Stimulated activated naive B cell treated with anti-CD40 and anti-IgM and Interleukin-4, amounts not matched to agents 10 μg/mL and 1 μg/mL and 100 μg/mL, for 72 hours (primary cell): ENCODE data around the gene SMTN.

Experiments
- ATAC-seq, 2 donors: fragments of 150-1000 bp; cut with Tn5 transposase; replicated peaks; 2 replicates each; pipeline ENCODE4 v1.10.0; 2021; ENCODE audit warnings: moderate library complexity in 1 of 2
- DNase-seq: peaks from one replicate; pipeline ENCODE4 v3.0.0; 2021
- H3K27ac Mint-ChIP-seq: one replicate; pipeline ENCODE4 v1.8.0; 2022; ENCODE audit warnings: mild to moderate bottlenecking, mixed read lengths
- H3K27me3 Mint-ChIP-seq, 2 donors: one replicate each; pipeline ENCODE4 v1.8.0; 2022; ENCODE audit warnings: mixed read lengths in 2 of 2
- H3K36me3 Mint-ChIP-seq, 2 donors: one replicate each; pipeline ENCODE4 v1.8.0; 2022; ENCODE audit warnings: mixed read lengths in 2 of 2, mild to moderate bottlenecking in 1 of 2
- H3K4me1 Mint-ChIP-seq, 2 donors: one replicate each; pipeline ENCODE4 v1.8.0; 2022; ENCODE audit warnings: mixed read lengths in 2 of 2, mild to moderate bottlenecking in 1 of 2
- H3K4me3 Mint-ChIP-seq, 2 donors: one replicate each; pipeline ENCODE4 v1.8.0; 2022; ENCODE audit warnings: mild to moderate bottlenecking in 2 of 2, mixed read lengths in 2 of 2, moderate library complexity in 1 of 2
- H3K9me3 Mint-ChIP-seq, 2 donors: one replicate each; pipeline ENCODE4 v1.8.0; 2022; ENCODE audit warnings: mixed read lengths in 2 of 2, mild to moderate bottlenecking in 1 of 2

Gene SMTN

DNA sequence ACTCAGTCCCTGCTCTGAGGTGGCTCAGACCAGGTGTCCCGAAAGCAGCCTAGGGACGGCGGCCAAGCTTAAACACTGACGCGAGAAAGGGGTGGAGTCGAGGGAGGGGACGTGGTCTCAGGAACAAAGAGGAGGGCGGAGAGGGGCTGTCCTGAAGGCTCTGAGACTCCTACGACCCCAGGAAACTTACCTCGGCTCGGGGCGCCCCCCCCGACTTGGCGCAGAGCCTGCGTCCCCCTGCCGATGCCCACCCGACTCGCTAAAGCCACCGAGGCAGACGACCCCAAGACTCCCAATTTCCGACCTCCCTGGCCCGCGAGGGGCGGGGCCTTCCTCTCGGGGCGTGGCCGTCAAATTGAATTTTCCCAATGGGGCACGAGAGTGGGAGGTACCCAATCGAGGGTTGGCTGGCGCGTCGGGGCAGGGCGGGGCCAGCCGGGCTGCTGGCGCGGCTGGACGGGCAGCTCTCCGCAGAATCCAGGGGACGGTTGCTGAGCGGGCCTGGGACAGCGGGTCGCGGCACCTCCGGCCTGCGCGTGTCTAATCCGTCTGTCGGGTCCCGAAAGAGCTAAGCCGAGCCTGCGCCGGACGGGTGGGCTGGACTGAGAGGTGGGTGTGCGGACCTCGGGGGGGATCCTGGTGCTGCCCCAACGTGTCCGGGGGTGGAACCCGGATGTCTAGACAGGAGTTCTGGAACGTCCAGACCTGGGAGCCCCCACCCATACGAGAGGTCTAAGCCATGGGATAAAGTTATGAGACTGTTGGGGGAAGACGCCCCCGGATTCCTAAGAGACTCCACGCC, at the start of gene SMTN:
Gene SMTN (plus strand): TSS at position 471 of the 802 bp plus-strand sequence. CDS start 1,941 bp downstream, outside the sequence.
- Mint-ChIP-seq H3K27me3 (peaks cover 0 to 7% of the 10 kb centered on the region in 2 donors), H3K4me3 (peak within 1 kb of the TSS; percentile 91 to 94), H3K27ac (peak within 1 kb of the TSS; percentile 37), H3K4me1 (peaks cover 39 to 51% of the 10 kb centered on the region in 2 donors), H3K9me3 (no peaks in the 10 kb centered on the region), H3K36me3 (peaks cover 3 to 4% of the 10 kb centered on the region in 2 donors)
- peak; percentile 81 for DNase-seq
- ATAC-seq: peak; percentile 59 to 69

DNA sequence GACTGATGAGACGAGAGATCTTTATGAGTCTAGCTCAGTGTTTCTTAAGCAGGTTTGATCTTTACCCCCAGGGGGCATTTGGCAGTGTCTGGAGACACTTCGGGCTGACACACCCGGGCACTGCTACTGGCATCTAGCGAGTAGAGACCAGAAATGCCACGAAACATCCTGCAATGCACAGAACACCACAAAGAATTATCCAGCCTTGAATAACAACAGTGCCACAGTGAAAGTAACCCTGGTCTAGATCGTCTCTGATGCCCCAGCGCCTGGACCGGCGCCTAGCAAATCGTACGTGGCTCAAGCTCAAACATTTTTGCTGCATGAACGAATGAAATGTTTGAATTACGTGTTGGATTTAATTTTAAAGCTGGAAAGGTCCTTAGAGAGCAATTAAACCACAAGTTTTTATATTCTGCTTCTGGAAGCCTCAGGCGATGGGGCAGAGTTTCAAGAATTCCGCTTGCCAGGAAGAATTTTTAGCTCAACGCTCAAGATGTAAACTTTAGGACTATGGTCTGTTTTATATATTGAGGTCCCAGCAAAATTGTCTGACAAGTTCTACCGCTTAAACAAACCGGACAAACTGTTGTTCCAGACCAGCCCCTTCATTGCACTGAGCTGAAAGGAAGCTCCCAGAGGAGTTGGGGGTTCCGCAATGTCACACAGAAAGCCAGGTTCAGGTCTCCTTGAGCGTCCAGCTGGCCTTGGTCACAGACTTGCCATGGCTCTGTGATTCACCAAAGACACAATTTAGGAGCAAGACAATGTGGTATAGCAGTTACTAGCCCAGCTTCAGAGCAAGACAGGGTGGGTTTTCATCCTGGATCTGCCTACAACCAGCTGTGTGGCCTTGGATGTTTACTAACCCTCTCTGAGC, 44.2 kb upstream of the SMTN start:
- DNase-seq (no peak), ATAC-seq (no peak)
- H3K4me3 Mint-ChIP-seq: no peak overlapping the region
- no peak overlapping the region for H3K27ac Mint-ChIP-seq
- no peaks in the 10 kb centered on the region for H3K4me1 Mint-ChIP-seq
- H3K27me3 Mint-ChIP-seq: peaks cover 11 to 14% of the 10 kb centered on the region in 2 donors
- no peaks in the 10 kb centered on the region for H3K36me3 Mint-ChIP-seq
- H3K9me3 Mint-ChIP-seq: peaks cover 0 to 2% of the 10 kb centered on the region in 2 donors

DNA sequence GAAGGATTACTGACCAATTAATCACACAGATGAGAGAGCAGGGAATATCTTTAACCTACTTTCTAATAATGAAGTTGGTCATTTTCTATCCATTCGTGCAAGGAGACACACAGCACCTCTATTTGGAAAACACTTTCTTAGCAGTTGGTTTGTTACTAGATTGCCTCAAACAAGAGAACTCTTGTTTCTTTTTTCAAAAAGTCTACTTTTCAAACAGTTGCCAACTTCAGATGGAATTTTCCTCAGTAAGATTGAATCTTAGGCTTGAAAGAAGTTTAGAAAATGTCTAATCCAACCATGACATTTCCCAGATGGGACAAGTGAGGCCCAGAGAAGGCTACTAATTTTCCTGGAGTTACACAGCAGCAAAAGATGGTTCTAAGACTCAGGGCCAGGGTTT, 42.4 kb upstream of the SMTN start:
- Mint-ChIP-seq H3K36me3 (no peaks in the 10 kb centered on the region), H3K4me1 (no peaks in the 10 kb centered on the region), H3K9me3 (peaks cover 0 to 2% of the 10 kb centered on the region in 2 donors), H3K4me3 (no peak overlapping the region), H3K27me3 (peaks cover 8 to 14% of the 10 kb centered on the region in 2 donors), H3K27ac (no peak overlapping the region)
- ATAC-seq: no peak
- no peak for DNase-seq

DNA sequence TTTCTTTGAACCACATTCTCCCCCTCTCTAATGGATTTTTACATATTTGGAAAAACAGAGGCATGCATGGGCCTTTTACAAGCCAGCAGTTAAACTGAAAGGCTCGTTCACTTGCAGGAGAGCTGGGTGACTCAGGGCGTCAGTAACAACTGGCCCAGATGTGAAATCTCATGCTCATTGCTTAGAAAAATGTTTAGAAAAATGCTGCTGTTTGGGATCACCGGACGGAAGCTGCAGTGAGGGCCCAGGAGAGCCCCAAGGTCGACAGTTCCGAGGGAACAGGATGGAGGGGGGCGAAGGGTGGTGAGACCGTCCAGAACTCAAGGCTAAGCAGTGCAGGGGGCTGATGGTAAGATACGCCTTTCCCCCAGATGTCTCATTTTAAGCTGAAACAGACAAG, 41.7 kb upstream of the SMTN start:
- H3K27ac Mint-ChIP-seq: no peak overlapping the region
- peaks cover 8 to 14% of the 10 kb centered on the region in 2 donors for H3K27me3 Mint-ChIP-seq
- no peak overlapping the region for H3K4me3 Mint-ChIP-seq

DNA sequence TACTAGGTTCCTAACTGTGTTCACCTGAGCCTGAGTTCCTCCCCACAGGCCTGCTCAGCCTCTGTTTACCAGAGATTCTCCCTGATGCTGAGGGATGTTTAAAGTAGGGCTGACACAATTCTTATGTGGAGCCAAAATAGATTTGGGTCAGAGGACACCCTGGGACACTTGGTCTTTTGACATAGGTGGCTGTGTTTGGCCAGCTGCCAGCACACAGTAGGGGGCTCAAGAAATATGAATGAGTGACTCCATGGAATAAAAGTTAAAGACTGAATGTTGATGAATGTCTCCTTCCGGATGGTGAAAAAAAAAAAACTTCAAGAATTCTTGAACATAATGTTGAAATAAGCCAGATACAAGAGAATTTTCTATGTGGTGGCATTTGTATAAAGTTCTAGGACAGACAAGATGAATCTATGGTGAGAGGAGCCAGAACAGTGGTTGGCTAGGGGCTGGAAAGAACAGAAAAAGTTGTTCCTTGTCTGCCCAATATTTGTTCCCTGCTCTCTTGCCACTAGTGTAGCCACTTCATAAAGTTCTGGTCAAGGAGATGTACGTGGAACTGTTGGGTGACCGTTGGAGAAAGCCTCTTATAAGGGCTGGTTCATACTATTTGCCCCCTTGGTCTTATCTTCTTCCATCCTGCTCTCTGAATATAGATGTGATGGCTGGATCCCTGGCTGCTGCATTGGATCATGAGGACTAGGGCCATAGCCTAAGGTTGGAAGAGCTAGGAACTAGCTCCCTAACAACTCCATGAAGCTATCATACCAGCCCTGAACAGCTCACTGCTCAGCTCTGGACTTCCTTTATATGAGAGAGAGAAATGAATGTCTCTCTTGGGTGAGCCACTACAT, 40.3 kb upstream of the SMTN start:
- no peaks in the 10 kb centered on the region for H3K4me1 Mint-ChIP-seq
- DNase-seq: no peak
- H3K9me3 Mint-ChIP-seq: peaks cover 0 to 2% of the 10 kb centered on the region in 2 donors
- no peak overlapping the region for H3K4me3 Mint-ChIP-seq
- H3K27ac Mint-ChIP-seq: no peak overlapping the region
- peaks cover 8 to 14% of the 10 kb centered on the region in 2 donors for H3K27me3 Mint-ChIP-seq
- no peaks in the 10 kb centered on the region for H3K36me3 Mint-ChIP-seq
- ATAC-seq: no peak

More for the DNA sequence above, 41.7 kb upstream of the SMTN start:
- Mint-ChIP-seq H3K36me3 (no peaks in the 10 kb centered on the region), H3K4me1 (no peaks in the 10 kb centered on the region), H3K9me3 (peaks cover 0 to 2% of the 10 kb centered on the region in 2 donors)
- DNase-seq (no peak), ATAC-seq (no peak)

DNA sequence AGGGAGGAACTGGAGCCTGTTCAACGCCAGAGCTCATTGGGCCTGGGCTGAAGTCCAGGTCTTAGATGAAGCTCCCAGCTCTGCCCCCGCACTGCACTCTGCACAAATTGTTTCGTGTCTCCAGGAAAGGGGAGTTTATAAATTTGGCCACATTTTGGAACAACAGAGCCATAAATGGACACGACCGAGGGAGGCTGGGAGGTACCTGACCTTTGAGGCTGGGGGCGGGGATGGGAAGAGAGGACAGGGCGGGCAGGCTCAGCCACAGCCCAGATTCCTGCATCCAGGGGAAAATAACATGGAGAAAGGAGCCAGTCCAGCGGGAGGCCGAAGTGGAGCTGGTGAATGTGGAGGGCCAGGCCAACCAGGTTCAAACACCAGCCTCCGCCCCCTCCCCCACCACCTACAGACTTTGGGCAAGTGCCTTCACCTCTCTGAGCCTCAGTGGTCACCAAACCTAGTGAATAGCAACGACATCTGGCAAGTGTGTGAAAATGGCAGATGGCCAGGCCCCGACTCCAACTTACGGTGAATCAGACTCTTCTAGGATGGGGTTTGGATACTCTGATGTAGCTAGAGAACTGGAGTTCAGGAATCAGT, 36.8 kb upstream of the SMTN start:
- no peaks in the 10 kb centered on the region for H3K4me1 Mint-ChIP-seq
- H3K4me3 Mint-ChIP-seq: no peak overlapping the region
- peaks cover 11 to 14% of the 10 kb centered on the region in 2 donors for H3K27me3 Mint-ChIP-seq
- H3K36me3 Mint-ChIP-seq: no peaks in the 10 kb centered on the region
- H3K27ac Mint-ChIP-seq: no peak overlapping the region
- DNase-seq: no peak
- ATAC-seq: no peak
- H3K9me3 Mint-ChIP-seq: peaks cover 7 to 9% of the 10 kb centered on the region in 2 donors

DNA sequence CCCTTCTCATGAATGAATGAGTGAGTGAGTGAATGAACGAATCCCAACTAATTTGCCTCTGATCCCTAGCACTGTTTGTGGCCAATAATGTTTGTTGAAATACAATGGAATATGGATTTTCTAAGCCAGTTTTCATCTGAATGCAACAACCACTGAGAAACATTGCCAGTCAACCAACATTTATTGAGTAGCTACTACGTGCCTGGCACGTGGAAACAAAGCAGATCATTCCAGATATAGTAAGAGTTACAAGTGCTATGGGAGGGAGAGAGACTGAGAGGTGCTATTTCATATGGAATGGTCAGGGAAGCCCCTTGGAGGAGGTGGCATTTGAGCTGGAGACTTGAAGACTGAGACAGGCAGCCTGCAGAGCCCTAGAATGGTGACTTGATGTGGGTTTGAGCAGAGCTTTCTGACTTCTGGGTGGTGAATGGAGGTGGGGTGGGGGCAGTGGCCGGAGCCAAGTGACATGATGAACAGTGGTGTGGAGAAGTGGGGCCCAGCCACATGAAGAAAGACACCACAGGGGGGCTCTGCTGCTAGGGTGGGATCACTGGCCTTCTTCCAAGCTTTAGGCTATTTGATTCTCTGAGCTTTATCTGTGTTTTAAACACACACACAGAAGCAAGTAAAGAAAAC, 35.1 kb upstream of the SMTN start:
- Mint-ChIP-seq H3K4me3 (no peak overlapping the region), H3K4me1 (no peaks in the 10 kb centered on the region), H3K27ac (no peak overlapping the region), H3K9me3 (peaks cover 7 to 8% of the 10 kb centered on the region in 2 donors), H3K27me3 (peaks cover 6 to 8% of the 10 kb centered on the region in 2 donors), H3K36me3 (no peaks in the 10 kb centered on the region)
- ATAC-seq (no peak), DNase-seq (no peak)

DNA sequence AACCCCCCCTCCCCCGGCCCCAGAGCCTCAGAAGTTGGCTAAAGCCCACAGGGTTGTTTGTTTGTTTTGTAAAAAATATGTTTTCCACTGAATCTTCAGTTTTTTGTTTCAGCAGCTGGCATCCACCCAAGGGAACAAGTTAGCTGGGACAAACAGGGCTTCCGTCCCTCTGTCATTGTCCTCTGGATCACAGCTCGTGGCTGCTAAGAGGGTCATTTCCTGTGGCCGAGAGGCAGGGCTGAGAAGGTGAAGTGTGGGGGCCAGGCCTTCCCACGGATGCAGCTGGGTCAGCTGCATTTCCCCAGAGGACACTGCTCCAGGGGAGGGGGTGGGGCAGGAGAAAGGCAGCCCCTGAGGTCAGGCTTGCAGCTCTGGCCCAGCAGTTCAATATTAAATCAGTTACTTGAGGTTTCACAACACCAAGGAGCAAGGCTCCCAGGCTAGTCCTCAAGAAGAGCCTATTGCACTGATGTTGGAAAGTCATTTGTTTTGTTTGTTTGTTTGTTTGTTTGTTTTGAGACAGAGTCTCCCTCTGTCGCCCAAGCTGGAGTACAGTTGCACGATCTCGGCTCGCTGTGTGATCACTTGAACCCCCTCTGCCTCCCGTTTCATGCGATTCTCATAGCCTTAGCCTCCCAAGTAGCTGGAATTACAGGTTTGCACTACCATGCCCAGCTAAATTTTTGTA, 34.4 kb upstream of the SMTN start:
- Mint-ChIP-seq H3K36me3 (no peaks in the 10 kb centered on the region), H3K27ac (no peak overlapping the region), H3K9me3 (peaks cover 7% of the 10 kb centered on the region in 2 donors), H3K4me1 (no peaks in the 10 kb centered on the region), H3K4me3 (no peak overlapping the region), H3K27me3 (peaks cover 3 to 8% of the 10 kb centered on the region in 2 donors)
- no peak for ATAC-seq
- no peak for DNase-seq

DNA sequence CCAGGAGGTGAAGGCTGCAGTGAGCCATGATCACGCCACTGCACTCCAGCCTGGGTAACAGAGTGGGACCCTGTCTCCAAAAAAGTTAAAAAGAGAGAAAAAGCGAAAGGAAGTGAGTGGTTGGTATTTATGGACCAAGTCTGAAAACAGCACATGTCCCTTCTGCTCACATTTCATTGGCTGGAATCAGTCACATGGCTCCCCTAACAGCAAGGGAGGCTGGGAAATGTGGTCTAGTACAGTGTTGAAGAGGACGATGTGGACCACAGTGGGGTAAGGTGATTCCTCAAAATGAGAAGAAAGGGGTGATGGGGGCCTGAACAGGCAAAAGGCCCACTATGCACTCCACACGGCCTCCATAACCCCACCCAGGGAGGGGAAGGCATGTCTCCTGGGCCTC, 32.5 kb upstream of the SMTN start:
- Mint-ChIP-seq H3K4me1 (no peaks in the 10 kb centered on the region), H3K27me3 (peaks cover 3 to 8% of the 10 kb centered on the region in 2 donors), H3K4me3 (no peak overlapping the region)

DNA sequence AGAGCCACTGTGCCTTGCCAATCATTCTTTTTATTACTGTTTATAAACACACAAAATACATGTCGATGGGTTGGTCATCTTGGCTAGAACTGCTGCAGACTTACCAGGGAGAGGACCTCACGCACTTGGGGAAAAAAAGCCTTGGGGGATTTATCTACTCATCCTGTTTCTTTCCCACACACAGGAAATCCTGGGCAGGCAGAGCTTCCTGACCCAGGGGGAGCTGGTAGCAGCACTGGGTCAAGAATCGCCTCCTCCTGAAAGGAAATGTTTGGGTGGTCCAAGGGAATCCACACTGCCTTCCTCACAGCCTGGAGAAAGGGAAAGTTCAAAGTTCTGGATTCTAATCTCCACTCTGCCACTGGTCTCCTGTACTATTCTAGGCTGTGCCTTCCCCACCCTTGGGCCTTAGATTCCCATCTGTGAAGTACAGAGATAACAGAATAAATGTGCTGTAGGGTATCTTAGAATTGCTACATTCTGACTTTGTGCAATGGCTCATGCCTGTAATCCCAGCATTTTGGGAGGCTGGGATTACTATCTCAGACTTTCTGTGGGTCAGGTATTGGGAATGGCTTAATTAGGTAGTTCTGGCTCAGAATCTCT, 31.2 kb upstream of the SMTN start:
- H3K27ac Mint-ChIP-seq: no peak overlapping the region
- DNase-seq (no peak), ATAC-seq (no peak)
- no peaks in the 10 kb centered on the region for H3K4me1 Mint-ChIP-seq
- H3K36me3 Mint-ChIP-seq: no peaks in the 10 kb centered on the region
- no peak overlapping the region for H3K4me3 Mint-ChIP-seq
- peaks cover 7% of the 10 kb centered on the region in 2 donors for H3K9me3 Mint-ChIP-seq
- peaks cover 3 to 8% of the 10 kb centered on the region in 2 donors for H3K27me3 Mint-ChIP-seq

More for the DNA sequence above, 32.5 kb upstream of the SMTN start:
- H3K36me3 Mint-ChIP-seq: no peaks in the 10 kb centered on the region
- H3K27ac Mint-ChIP-seq: no peak overlapping the region
- ATAC-seq (no peak), DNase-seq (no peak)
- H3K9me3 Mint-ChIP-seq: peaks cover 7% of the 10 kb centered on the region in 2 donors

DNA sequence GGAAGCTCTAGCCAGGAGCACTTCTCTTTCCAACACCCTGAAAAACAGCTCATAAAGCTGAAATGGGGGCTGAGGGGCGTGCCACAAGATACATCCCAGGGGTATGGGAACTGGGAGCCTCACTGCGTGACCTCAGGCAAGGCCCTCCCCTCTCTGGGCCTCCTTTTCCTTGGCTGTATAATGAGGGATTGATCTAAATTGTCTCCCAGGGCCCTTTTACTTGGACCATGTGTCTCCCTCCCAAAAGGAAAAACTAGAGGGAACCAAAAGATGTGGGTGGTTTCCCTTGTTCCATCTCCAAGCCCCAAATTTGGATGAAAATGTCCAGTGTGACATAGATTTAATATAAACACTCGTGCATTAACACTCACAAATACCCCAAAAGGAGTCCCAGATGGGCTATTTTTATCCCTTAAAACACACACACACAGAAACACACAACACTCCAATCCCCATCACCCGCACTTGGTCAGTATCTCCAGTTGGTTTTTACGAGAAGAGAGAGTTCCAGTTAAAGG, 25.9 kb upstream of the SMTN start:
- ATAC-seq: no peak
- H3K27me3 Mint-ChIP-seq: no peaks in the 10 kb centered on the region
- H3K27ac Mint-ChIP-seq: no peak overlapping the region

DNA sequence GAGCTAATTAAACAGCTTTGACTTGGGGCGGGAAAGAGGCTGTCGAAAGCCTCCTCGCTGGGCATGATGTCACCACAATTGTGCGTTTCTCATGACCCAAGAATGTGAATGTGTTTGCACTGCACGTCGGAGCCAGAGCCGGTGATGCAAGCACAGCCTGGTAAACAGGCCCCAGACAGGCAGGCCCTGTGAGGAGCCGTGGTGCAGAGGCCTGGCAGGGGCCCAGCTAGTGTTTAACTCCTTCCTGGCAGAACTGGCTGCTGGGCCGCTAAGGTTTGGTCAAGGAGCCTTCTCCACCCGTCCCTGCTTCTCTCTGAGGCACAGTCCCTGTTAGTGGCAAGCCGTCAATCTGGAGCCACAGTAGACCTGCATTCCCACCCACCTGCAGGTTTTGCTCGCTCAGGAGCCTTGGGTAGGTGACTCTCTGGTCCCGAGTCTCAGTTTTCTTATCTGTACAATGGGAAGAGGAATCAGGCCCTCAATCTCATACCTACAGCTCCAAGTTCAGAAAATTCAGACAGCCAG, 25.4 kb upstream of the SMTN start:
- Mint-ChIP-seq H3K27me3 (no peaks in the 10 kb centered on the region), H3K9me3 (no peaks in the 10 kb centered on the region), H3K4me3 (no peak overlapping the region), H3K36me3 (no peaks in the 10 kb centered on the region), H3K27ac (no peak overlapping the region), H3K4me1 (no peaks in the 10 kb centered on the region)
- DNase-seq: no peak
- no peak for ATAC-seq

More for the DNA sequence above, 25.9 kb upstream of the SMTN start:
- DNase-seq: no peak
- no peaks in the 10 kb centered on the region for H3K4me1 Mint-ChIP-seq
- H3K4me3 Mint-ChIP-seq: no peak overlapping the region
- H3K36me3 Mint-ChIP-seq: no peaks in the 10 kb centered on the region
- no peaks in the 10 kb centered on the region for H3K9me3 Mint-ChIP-seq
